ENCODE measurements around the gene SMPD3. TPM values are rescaled to one million over a fixed set of nuclear protein-coding genes. Genes with fewer than 3 reads are reported as not detected.

The SMPD3 gene
- total and polyA plus RNA-seq, 2 of the 4 experiments (the other 2 are of a cell fraction) = not detected

GRCh38 chr16:68395167-68395786 is 53.0 kb downstream of the SMPD3 start:
- no peak overlapping the region for H3K27ac ChIP-seq (ENCODE audit: insufficient read depth, low read length)
- H4K20me1 ChIP-seq (ENCODE audit: insufficient read depth, low read length) = peaks cover 4% of the 10 kb centered on the region; the same call in 1 of the 2 replicates
- no peak overlapping the region for H3K56ac ChIP-seq (ENCODE audit: extremely low read depth, insufficient read depth, low read length)
- H2AK9ac ChIP-seq (replicated peaks; ENCODE audit: low read depth, low read length, poor library complexity) = no peak overlapping the region
- H3K4ac ChIP-seq (ENCODE audit: low read depth, low read length) = no peak overlapping the region
- no peak overlapping the region for H2BK120ac ChIP-seq (ENCODE audit: low read depth, low read length)
- DNase-seq (no peak), ATAC-seq (ENCODE audit: low read depth) (no peak)
- dilution Hi-C loops (cut with HindIII; ENCODE audit: low sequenced_read_pairs, unreplicated experiment) (no loop called here), in situ Hi-C loops (cut with MboI; ENCODE audit: low sequenced_read_pairs) (loop anchor here (5.0 kb wide), 1 partner anchor 117 kb away; no protein-coding TSS in a partner anchor), intact Hi-C loops (cut with micrococcal nuclease) (no loop called here)
- no peak overlapping the region for H3K18ac ChIP-seq (ENCODE audit: low read depth, low read length)
- no peak overlapping the region for H2BK5ac ChIP-seq (ENCODE audit: low read depth, low read length, poor library complexity, severe bottlenecking)
- H3K9me1 ChIP-seq (ENCODE audit: insufficient read depth, low read length) = no peaks in the 10 kb centered on the region
- H3K9ac ChIP-seq (ENCODE audit: low read depth, low read length) = no peak overlapping the region
- H4K5ac ChIP-seq (ENCODE audit: low read depth, low read length) = no peak overlapping the region
- 86% methylated on average over 1 of the region's 8 CpGs; no CpG with 5 or more reads in 1 of the 2 experiments for WGBS, 2 experiments (ENCODE audit: extremely low coverage in 2 of 2, insufficient read length in 1 of 2)
- no peaks in the 10 kb centered on the region for H3K9me3 ChIP-seq (ENCODE audit: control insufficient read depth, insufficient read depth, low read length)
- no peak overlapping the region for H2BK15ac ChIP-seq (ENCODE audit: low read depth, low read length)
- ChIA-PET CTCF (interaction anchor here (1.0 kb wide), 1 partner anchor 63 kb away, joined by 3 read pairs; no protein-coding TSS in a partner anchor), POLR2A (ENCODE audit: unreplicated experiment) (no interaction called here)
- no peak overlapping the region for H3K4me2 ChIP-seq (ENCODE audit: low read depth, low read length)
- peak overlapping the region; percentile 37 for H2AFZ ChIP-seq (replicated peaks; ENCODE audit: low read length, poor library complexity)
- peaks cover 21% of the 10 kb centered on the region for H3K27me3 ChIP-seq (ENCODE audit: control insufficient read depth, insufficient read depth, low read length)
- H3K14ac ChIP-seq (replicated peaks; ENCODE audit: low read depth, low read length) = no peak overlapping the region
- H4K91ac ChIP-seq (ENCODE audit: insufficient read depth, low read depth, low read length) = no peak overlapping the region
- TF ChIP-seq, protein P1, sequence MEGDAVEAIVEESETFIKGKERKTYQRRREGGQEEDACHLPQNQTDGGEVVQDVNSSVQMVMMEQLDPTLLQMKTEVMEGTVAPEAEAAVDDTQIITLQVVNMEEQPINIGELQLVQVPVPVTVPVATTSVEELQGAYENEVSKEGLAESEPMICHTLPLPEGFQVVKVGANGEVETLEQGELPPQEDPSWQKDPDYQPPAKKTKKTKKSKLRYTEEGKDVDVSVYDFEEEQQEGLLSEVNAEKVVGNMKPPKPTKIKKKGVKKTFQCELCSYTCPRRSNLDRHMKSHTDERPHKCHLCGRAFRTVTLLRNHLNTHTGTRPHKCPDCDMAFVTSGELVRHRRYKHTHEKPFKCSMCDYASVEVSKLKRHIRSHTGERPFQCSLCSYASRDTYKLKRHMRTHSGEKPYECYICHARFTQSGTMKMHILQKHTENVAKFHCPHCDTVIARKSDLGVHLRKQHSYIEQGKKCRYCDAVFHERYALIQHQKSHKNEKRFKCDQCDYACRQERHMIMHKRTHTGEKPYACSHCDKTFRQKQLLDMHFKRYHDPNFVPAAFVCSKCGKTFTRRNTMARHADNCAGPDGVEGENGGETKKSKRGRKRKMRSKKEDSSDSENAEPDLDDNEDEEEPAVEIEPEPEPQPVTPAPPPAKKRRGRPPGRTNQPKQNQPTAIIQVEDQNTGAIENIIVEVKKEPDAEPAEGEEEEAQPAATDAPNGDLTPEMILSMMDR (conservative IDR thresholded peaks at IDR 0.05; ENCODE audit: low read depth, low read length) = no peak
- TF ChIP-seq SMC3 (IDR thresholded peaks at IDR 0.05; ENCODE audit: low read depth, low read length) (no peak), MXI1 (IDR thresholded peaks at IDR 0.05; ENCODE audit: borderline replicate concordance, low read depth, low read length) (no peak), CHD1 (IDR thresholded peaks at IDR 0.05; ENCODE audit: low read depth, low read length) (no peak), FOS (IDR thresholded peaks at IDR 0.05; ENCODE audit: low read depth, low read length) (no peak), NFE2L2 (IDR thresholded peaks at IDR 0.05; ENCODE audit: low read depth, low read length) (no peak), RCOR1 (IDR thresholded peaks at IDR 0.05; ENCODE audit: insufficient replicate concordance, low read length) (no peak), MAZ (IDR thresholded peaks at IDR 0.05; ENCODE audit: borderline replicate concordance, low read depth, low read length) (no peak), RAD21 (IDR thresholded peaks at IDR 0.05; ENCODE audit: low read length) (no peak), POLR2A (IDR thresholded peaks at IDR 0.05; ENCODE audit: low read depth, low read length) (no peak), CEBPB (IDR thresholded peaks at IDR 0.05; ENCODE audit: low read depth, low read length) (no peak), MAFK (IDR thresholded peaks at IDR 0.05; ENCODE audit: low read depth, low read length) (no peak), BHLHE40 (IDR thresholded peaks at IDR 0.05; ENCODE audit: low read depth, low read length) (no peak)
- TF ChIP-seq, protein P2, sequence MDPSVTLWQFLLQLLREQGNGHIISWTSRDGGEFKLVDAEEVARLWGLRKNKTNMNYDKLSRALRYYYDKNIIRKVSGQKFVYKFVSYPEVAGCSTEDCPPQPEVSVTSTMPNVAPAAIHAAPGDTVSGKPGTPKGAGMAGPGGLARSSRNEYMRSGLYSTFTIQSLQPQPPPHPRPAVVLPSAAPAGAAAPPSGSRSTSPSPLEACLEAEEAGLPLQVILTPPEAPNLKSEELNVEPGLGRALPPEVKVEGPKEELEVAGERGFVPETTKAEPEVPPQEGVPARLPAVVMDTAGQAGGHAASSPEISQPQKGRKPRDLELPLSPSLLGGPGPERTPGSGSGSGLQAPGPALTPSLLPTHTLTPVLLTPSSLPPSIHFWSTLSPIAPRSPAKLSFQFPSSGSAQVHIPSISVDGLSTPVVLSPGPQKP (IDR thresholded peaks at IDR 0.05; ENCODE audit: borderline replicate concordance, low read depth, low read length) = no peak
- TF ChIP-seq, protein P3, sequence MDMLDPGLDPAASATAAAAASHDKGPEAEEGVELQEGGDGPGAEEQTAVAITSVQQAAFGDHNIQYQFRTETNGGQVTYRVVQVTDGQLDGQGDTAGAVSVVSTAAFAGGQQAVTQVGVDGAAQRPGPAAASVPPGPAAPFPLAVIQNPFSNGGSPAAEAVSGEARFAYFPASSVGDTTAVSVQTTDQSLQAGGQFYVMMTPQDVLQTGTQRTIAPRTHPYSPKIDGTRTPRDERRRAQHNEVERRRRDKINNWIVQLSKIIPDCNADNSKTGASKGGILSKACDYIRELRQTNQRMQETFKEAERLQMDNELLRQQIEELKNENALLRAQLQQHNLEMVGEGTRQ (IDR thresholded peaks at IDR 0.05; ENCODE audit: low read depth, low read length) = no peak
- no peak overlapping the region for H3K4me3 ChIP-seq (ENCODE audit: insufficient read depth, low read depth, low read length)
- H2BK20ac ChIP-seq (ENCODE audit: low read depth, low read length) = no peak overlapping the region
- H3K79me1 ChIP-seq (ENCODE audit: low read depth in 1 of 2, low read length in 2 of 2) = no peaks in the 10 kb centered on the region
- no peak overlapping the region for H2AK5ac ChIP-seq (ENCODE audit: low read depth, low read length)
- no peaks in the 10 kb centered on the region; the same call in 1 of the 2 replicates for H3K4me1 ChIP-seq (ENCODE audit: control insufficient read depth, insufficient read depth, low read length)
- H3K23ac ChIP-seq (ENCODE audit: low read depth, low read length) = no peak overlapping the region
- no TSS peak for BruUV-seq (replicated peaks)
- no peaks in the 10 kb centered on the region for H3K36me3 ChIP-seq (ENCODE audit: control insufficient read depth, insufficient read depth, low read length)
- no peak overlapping the region for H4K8ac ChIP-seq (ENCODE audit: low read depth in 2 of 2, low read length in 2 of 2)

Measured in IMR-90 (cell line).